Neural progenitor cell (in vitro differentiated cells): ENCODE data around the gene STAT2.

Source experiments
- CTCF ChIP-seq: fragments of 200-600 bp; sonication (generic); IDR thresholded peaks from 2 replicates; pipeline ENCODE4 v1.5.1; 2017; ENCODE audit warnings: antibody characterized with exemption, mild to moderate bottlenecking
- EZH2 ChIP-seq: fragments of 200-600 bp; sonication (generic); IDR thresholded peaks from 2 replicates; pipeline ENCODE4 v1.6.1; 2017; ENCODE audit warnings: antibody characterized with exemption, mild to moderate bottlenecking, moderate library complexity

- no peak for TF ChIP-seq CTCF
- no peak for TF ChIP-seq EZH2
Measured at GRCh38 chr12:56362130-56363059, 2.5 kb upstream of the STAT2 start, which contains the start of gene APOF.
